Stimulated activated CD4-positive, alpha-beta T cell treated with anti-CD3 and anti-CD28 coated beads, Interleukin-12 subunit alpha, Interleukin-12 subunit beta, amount 100 ng/mL, for 4 hours (primary cell): ENCODE data around the gene LRRFIP1.
A peak's percentile ranks its signal among the peaks of the same experiment; 100 is the strongest.
"Not testable (repeated sequence)": the region's sequence is repeated elsewhere in the genome, so short reads cannot be mapped to it uniquely, and the experiment has no call there.

Experiments used
- DNase-seq: peaks from one replicate; pipeline ENCODE4 v3.0.0-alpha.2; 2020

LRRFIP1 gene

GRCh38 chr2:237627441-237628246 lies at the start of gene LRRFIP1:
TSS of gene LRRFIP1 (plus strand) at chr2:237627587. CDS start at chr2:237627645, 58 bp downstream.
- peak; percentile 32 for DNase-seq

- no peak for DNase-seq
Measured at GRCh38 chr2:237577956-237578870, 49.2 kb upstream of the LRRFIP1 start.

GRCh38 chr2:237581326-237581725 lies 46.1 kb upstream of the LRRFIP1 start:
- DNase-seq, result no peak

GRCh38 chr2:237581751-237582746 lies 45.3 kb upstream of the LRRFIP1 start:
- DNase-seq, result no peak

GRCh38 chr2:237583385-237584295 lies 43.7 kb upstream of the LRRFIP1 start:
- no peak for DNase-seq

- DNase-seq, result no peak
Measured at GRCh38 chr2:237585590-237586221, 41.7 kb upstream of the LRRFIP1 start.

GRCh38 chr2:237588044-237588696 lies 39.2 kb upstream of the LRRFIP1 start:
- no peak for DNase-seq

- DNase-seq, result no peak
Measured at GRCh38 chr2:237590272-237591140, 36.9 kb upstream of the LRRFIP1 start, which contains the start of gene RAB17. TSS of gene RAB17 (minus strand) at chr2:237590734. CDS start at chr2:237586154, 4,580 bp downstream.

- DNase-seq, result no peak
Measured at GRCh38 chr2:237591141-237591881, 36.1 kb upstream of the LRRFIP1 start.

- no peak for DNase-seq
Measured at GRCh38 chr2:237592425-237592980, 34.9 kb upstream of the LRRFIP1 start.

- no peak for DNase-seq
Measured at GRCh38 chr2:237593036-237593435, 34.4 kb upstream of the LRRFIP1 start.

- no peak for DNase-seq
Measured at GRCh38 chr2:237593596-237594320, 33.6 kb upstream of the LRRFIP1 start.

- DNase-seq, result no peak
Measured at GRCh38 chr2:237594514-237594871, 32.9 kb upstream of the LRRFIP1 start.

GRCh38 chr2:237595829-237596519 lies 31.4 kb upstream of the LRRFIP1 start:
- not testable (repeated sequence) for DNase-seq

- no peak for DNase-seq
Measured at GRCh38 chr2:237596520-237597195, 30.7 kb upstream of the LRRFIP1 start.
